ENCODE data around the gene BTBD17.
A peak's percentile ranks its signal among the peaks of the same experiment; 100 is the strongest.

Gene BTBD17

DNA sequence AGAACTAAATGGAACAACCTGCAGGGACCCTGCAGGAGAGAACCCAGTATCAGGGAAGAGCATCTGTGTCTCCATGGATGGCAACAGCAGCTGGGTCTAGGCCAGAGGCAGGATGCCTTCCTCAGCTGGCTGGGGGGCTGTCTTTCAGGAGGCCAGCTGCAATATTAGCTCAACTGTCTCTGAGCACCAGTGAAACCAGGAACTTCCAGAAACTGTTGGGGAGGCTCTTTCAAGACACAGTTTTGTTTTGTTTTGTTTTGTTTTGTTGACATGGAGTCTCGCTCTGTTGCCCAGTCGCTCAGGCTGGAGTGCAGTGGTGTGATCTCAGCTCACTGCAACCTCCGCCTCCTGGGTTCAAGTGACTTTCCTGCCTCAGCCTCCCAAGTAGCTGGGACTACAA, 13.2 kb upstream of the BTBD17 start:
- no peak for ATAC-seq
- Mint-ChIP-seq H3K27me3 (no peaks in the 10 kb centered on the region), H3K9me3 (no peaks in the 10 kb centered on the region), H3K4me1 (no peaks in the 10 kb centered on the region), H3K36me3 (ENCODE audit: low read depth) (no peaks in the 10 kb centered on the region), H3K4me3 (no peak overlapping the region), H3K27ac (no peak overlapping the region)
- DNase-seq: no peak

DNA sequence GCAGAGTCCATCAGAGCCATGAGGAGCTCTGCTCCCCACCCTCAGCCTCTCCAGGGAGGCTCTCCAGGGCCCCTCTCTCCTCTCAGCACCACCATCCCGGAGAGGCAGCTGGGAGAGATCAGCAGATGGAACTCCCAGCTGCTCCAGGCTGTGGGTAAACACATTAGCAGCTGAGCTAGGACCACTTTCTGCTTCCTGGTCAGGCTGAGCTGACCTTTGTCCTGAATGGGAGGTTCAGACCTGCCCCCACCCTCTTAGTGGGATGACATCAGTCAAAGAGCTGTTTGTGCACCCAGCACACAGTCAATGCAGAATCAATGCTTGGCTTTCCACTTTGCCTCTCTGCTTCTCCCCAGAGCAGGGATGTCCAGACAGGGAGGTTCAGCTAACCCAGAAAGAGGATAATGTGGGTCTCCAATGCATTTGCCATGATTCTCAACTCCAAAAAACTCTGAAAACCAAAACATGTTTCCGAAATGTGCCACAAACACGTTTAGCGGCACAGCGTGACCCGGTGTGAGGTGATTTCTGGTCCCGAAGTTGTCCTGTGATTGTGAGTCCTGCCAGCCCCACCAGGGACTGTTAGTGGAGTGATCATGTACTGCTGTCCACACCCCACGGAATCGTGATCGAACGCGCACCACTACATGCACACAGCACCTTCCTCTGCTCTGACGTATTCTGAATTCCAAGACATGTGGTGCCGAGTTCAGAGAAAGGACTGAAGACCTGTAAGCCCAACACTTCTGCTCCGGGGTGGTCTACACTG, 12.4 kb upstream of the BTBD17 start:
- Mint-ChIP-seq H3K9me3 (no peaks in the 10 kb centered on the region), H3K27ac (no peak overlapping the region), H3K27me3 (peaks cover 5% of the 10 kb centered on the region), H3K36me3 (ENCODE audit: low read depth) (no peaks in the 10 kb centered on the region), H3K4me1 (peaks cover 5% of the 10 kb centered on the region), H3K4me3 (no peak overlapping the region)
- DNase-seq (no peak), ATAC-seq (no peak)

DNA sequence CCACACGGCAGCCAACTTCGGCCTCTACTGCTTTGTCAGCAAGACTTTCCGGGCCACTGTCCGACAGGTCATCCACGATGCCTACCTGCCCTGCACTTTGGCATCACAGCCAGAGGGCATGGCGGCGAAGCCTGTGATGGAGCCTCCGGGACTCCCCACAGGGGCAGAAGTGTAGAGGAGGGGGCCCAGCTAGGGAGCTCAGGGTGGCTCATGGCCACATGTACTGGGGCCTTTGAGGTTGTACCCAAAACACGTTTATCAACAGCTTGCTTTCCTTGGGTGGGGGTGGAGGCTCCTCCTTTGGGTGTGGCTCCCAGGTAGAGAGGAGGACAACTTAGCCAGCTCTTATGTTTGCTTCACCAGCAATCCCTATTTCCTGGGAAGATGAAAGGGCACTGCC, 10.8 kb upstream of the BTBD17 start:
- Mint-ChIP-seq H3K27ac (no peak overlapping the region), H3K4me1 (peaks cover 11% of the 10 kb centered on the region), H3K27me3 (peaks cover 7% of the 10 kb centered on the region), H3K9me3 (no peaks in the 10 kb centered on the region), H3K36me3 (ENCODE audit: low read depth) (no peaks in the 10 kb centered on the region), H3K4me3 (no peak overlapping the region)
- ATAC-seq (no peak), DNase-seq (no peak)

DNA sequence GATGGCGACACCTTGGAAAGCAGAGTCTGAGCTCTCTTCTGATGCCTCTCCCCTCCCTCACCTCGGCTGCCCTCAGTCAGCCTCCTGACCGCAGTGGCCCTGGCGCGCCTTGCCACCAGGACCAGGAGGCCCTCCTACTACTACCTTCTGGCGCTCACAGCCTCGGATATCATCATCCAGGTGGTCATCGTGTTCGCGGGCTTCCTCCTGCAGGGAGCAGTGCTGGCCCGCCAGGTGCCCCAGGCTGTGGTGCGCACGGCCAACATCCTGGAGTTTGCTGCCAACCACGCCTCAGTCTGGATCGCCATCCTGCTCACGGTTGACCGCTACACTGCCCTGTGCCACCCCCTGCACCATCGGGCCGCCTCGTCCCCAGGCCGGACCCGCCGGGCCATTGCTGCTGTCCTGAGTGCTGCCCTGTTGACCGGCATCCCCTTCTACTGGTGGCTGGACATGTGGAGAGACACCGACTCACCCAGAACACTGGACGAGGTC, 10.0 kb upstream of the BTBD17 start:
- ATAC-seq (no peak), DNase-seq (no peak)
- no peak overlapping the region for H3K4me3 Mint-ChIP-seq
- no peaks in the 10 kb centered on the region for H3K9me3 Mint-ChIP-seq
- H3K27me3 Mint-ChIP-seq: peaks cover 7% of the 10 kb centered on the region
- no peaks in the 10 kb centered on the region for H3K36me3 Mint-ChIP-seq (ENCODE audit: low read depth)
- H3K4me1 Mint-ChIP-seq: peaks cover 11% of the 10 kb centered on the region
- no peak overlapping the region for H3K27ac Mint-ChIP-seq

DNA sequence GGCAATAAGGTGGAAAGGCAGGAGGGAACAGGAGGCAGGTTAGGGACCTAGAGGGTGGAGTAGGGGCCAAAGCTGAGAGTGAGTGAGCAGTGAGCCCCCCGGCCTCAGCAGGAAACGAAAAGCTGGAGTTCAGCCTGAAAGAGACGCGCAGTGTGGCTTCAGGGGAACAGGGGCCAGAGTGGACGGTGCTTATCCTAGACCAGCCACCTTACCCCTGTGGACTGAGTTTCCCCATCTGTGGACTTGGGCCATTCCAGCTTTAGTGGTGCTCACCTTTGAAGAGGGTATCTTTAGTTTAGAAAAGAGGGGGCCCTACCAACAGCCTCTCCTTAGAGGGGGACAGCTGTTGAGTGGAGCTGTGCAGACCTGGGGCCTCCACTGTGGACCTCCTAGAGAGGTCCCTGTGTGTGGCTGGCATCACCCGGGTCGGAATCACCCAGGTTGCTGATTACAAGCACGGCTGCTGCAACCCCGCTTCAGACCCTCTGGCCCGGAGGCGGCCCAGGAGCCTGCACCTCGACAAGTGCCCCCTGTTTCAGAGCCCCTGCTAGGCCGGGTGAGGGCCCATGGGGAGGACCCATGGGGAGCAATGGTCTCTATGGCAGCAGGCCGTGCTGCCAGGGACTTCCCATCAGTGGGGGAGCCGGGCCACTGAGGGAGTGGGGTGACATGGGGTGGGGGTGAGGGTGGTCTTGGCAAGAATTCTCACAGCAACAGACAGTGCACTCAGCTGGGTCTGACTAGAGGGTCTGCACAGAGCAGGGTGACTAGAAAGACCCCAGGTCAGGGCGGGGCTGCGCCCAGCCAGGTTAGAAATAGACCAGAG, 8.2 kb upstream of the BTBD17 start:
- Mint-ChIP-seq H3K27me3 (peaks cover 7% of the 10 kb centered on the region), H3K4me3 (no peak overlapping the region), H3K9me3 (no peaks in the 10 kb centered on the region), H3K27ac (no peak overlapping the region), H3K36me3 (ENCODE audit: low read depth) (no peaks in the 10 kb centered on the region), H3K4me1 (peaks cover 11% of the 10 kb centered on the region)
- DNase-seq (no peak), ATAC-seq (no peak)

DNA sequence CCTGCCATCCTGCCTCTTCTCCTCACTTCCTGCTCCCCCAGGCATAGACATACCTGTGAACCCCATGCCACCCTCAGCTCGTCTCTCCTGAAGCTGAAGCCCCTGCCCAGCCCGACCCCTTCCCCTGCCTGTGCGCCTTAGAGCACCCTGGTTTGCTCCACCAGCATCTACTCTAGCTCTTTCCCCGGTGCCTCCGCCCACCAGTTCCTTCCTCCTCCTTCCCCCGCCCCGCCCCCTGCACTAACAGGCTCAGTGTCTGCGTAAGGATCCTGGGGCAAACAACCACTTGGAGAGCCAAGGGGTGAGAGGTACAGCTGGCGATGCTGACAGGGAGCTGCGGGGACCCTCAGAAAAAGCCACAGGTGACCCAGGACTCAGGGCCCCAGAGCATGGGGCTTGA, 7.6 kb upstream of the BTBD17 start:
- DNase-seq (peak; percentile 70), ATAC-seq (peak; percentile 60)
- Mint-ChIP-seq H3K4me3 (no peak overlapping the region), H3K36me3 (ENCODE audit: low read depth) (no peaks in the 10 kb centered on the region), H3K9me3 (no peaks in the 10 kb centered on the region), H3K27ac (no peak overlapping the region), H3K27me3 (peaks cover 8% of the 10 kb centered on the region), H3K4me1 (peaks cover 11% of the 10 kb centered on the region)

DNA sequence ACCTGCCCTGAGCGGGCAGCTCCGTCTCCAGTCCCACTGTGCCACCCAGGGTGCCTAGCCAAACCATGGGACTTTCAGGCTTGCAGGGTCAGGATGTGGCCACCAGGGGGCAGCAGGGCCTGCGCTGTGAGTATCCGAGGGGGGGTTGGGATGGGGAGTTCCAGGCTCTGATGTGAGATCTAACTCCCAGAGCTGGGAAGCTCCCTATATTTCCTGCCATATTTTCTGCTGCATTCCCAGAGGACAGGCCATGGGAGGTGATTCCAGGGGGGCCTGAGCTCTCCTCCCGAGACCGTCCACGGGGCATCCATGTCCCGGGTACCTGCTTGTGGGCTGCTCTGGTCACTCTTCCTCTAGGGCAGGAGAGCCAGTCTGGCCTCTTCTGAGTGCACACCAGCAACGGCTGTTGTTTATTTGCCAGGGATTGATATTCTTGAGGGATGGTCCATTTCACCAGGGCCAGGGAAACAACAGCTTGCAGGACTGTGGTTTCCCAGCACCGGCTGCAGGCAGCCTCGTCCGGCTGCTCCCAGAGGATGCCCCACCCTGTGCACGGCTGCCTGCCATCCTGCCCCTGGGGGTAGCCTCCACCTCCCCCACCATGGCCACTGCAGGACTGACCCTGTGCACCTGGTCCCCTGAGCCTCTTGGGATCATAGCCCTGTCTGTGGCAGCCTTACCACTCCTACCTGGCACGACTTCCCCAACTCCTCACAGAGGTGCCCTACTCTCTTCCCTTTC, 6.8 kb upstream of the BTBD17 start:
- H3K4me3 Mint-ChIP-seq: no peak overlapping the region
- no peaks in the 10 kb centered on the region for H3K36me3 Mint-ChIP-seq (ENCODE audit: low read depth)
- no peak overlapping the region for H3K27ac Mint-ChIP-seq
- ATAC-seq (peak; percentile 56), DNase-seq (peak; percentile 79)
- H3K27me3 Mint-ChIP-seq: peaks cover 8% of the 10 kb centered on the region
- no peaks in the 10 kb centered on the region for H3K9me3 Mint-ChIP-seq
- H3K4me1 Mint-ChIP-seq: peaks cover 11% of the 10 kb centered on the region

DNA sequence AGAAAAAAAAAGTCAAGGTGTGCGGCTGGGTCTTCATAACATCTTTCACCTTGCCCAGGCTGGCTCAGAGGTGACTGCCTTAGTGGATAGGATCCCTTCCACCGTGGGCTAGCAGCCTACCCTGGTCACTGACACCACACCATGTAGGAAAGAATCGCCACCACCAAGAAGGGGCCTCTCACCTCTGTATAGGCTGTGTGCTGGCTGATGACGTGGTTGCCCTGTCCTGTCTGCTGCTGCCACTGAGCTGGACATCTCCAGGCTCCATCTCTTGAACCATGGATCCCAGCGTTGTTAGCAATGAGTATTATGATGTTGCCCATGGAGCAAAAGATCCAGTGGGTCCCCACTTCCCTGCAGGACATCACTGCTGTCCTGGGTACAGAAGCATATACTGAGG, 5.5 kb upstream of the BTBD17 start, which contains the start of gene GPR142:
Gene GPR142, plus strand, starts transcription at position 301 of the 400 bp plus-strand sequence. CDS start 2,035 bp downstream, outside the sequence.
- ATAC-seq (no peak), DNase-seq (no peak)
- Mint-ChIP-seq H3K4me1 (peaks cover 11% of the 10 kb centered on the region), H3K27ac (no peak within 1 kb of the TSS), H3K4me3 (no peak within 1 kb of the TSS), H3K36me3 (ENCODE audit: low read depth) (no peaks in the 10 kb centered on the region), H3K27me3 (peaks cover 8% of the 10 kb centered on the region), H3K9me3 (no peaks in the 10 kb centered on the region)

DNA sequence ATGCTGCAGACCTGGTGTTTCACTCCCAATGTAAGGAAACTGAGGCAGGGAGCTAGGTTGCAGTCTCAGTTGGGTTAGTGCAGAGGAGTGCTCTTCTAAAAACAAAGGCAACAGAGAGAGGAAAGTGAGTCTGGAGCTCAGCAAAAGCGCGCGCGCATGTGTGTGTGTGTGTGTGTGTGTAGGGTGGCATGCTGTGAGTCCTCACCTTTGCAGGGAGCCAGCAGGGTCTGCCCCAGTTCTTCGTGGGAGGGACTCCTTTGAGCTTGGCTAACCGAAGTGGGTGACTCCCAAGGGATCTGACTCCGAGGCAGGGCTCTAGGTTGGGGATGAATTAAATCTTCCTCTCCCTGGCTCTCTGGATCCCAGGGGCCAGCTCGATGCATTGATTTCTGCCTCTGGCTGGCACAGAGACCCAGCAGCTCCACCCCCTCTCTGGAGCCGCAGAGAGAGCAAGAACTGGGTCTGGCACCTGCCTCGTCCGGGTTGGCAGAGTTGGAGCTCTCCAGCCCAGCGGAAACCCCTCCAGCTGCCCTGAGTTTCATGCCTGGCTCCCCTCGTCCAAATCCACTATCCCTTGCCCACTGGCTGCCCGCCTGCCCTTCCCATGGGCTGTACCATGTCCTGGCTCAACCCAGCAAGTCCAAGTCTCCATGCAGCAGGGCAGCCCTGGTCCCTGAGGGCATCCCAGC, 1.3 kb upstream of the BTBD17 start:
- ATAC-seq: no peak
- Mint-ChIP-seq H3K4me1 (no peaks in the 10 kb centered on the region), H3K4me3 (no peak overlapping the region), H3K9me3 (no peaks in the 10 kb centered on the region), H3K36me3 (ENCODE audit: low read depth) (no peaks in the 10 kb centered on the region), H3K27me3 (peaks cover 17% of the 10 kb centered on the region), H3K27ac (no peak overlapping the region)
- DNase-seq: no peak

DNA sequence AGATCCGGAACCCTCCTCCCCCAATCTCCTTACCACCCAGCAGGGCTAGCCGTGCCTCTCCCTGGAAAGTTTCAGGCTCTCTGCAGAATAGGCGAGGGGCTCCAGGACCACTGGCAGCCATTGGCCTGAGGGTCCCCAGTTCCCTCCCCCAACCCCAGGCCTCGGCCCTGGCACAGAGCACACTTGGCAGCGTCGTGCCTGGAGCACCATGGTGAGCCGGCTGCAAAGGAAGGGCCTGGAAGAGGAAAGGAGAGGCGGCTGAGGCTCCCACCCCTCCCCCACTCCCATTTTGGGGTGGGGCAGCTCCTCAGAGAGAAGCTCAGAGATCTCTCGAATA, 369 bp upstream of the BTBD17 start:
- Mint-ChIP-seq H3K27ac (no peak overlapping the region), H3K36me3 (ENCODE audit: low read depth) (no peaks in the 10 kb centered on the region), H3K4me1 (peaks cover 2% of the 10 kb centered on the region), H3K27me3 (peaks cover 22% of the 10 kb centered on the region), H3K9me3 (no peaks in the 10 kb centered on the region), H3K4me3 (no peak overlapping the region)
- no peak for ATAC-seq
- no peak for DNase-seq

DNA sequence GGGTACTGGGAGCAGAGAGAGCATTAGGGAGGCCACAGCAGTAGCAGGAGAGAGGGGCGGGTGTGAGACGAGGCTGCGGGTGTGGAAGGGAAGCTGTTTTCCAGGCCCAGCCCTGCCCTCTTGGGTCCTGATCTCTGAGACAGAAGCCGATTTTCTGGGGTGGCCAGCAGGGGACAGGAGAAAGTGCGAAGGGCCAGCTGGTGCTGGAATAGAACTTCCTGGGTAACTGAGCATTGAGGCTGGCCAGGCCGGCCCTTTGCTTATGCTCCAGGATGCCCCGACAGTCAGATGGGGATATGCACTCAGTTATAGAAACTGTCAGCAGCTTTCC, 804 bp downstream of the BTBD17 start:
- Mint-ChIP-seq H3K9me3 (no peaks in the 10 kb centered on the region), H3K36me3 (ENCODE audit: low read depth) (no peaks in the 10 kb centered on the region), H3K4me1 (peaks cover 2% of the 10 kb centered on the region), H3K27me3 (peaks cover 27% of the 10 kb centered on the region), H3K27ac (no peak overlapping the region), H3K4me3 (no peak overlapping the region)
- no peak for DNase-seq
- no peak for ATAC-seq

DNA sequence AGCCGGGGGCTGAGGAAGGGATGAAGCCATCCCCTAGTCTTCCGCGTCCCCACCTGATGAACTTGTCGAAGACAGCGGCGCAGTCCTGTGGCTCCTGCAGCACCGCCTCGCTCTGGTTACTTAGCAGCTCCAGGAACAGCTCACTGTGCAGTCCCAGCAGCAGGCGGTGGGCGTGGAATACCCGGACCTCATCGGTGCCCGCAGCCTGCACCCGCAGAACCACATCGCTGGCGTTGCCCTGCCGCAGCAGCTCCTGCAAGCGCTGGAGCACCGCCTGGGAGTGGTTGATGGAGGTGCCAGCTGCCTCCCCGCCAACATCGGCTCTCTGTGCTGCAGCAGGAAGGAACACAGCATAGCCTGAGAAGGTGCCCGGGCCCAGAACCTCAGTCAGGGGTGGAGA, 1.8 kb downstream of the BTBD17 start:
- Mint-ChIP-seq H3K4me1 (peaks cover 2% of the 10 kb centered on the region), H3K27ac (no peak overlapping the region), H3K36me3 (ENCODE audit: low read depth) (no peaks in the 10 kb centered on the region), H3K27me3 (peaks cover 37% of the 10 kb centered on the region), H3K4me3 (no peak overlapping the region), H3K9me3 (no peaks in the 10 kb centered on the region)
- no peak for DNase-seq
- ATAC-seq: no peak

DNA sequence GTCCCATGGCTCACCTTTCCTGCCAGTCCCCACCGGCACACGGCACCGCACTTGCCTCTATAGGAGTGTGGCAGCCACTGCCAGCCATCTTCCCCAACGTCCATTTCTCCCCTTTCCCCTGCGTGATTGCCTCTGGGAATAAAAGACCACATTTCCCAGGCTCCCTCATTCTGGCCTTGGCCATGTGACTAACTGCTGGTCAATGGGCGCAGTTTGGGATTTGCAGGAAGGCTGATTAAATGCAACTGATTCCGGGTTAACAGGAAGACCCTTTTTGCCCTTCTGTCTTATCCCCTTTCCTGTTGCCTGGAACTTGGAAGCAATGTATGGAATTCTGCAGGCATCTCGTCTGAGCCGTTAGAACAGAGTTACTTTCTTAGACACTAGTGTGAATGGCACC, 3.0 kb downstream of the BTBD17 start:
- no peak overlapping the region for H3K4me3 Mint-ChIP-seq

DNA sequence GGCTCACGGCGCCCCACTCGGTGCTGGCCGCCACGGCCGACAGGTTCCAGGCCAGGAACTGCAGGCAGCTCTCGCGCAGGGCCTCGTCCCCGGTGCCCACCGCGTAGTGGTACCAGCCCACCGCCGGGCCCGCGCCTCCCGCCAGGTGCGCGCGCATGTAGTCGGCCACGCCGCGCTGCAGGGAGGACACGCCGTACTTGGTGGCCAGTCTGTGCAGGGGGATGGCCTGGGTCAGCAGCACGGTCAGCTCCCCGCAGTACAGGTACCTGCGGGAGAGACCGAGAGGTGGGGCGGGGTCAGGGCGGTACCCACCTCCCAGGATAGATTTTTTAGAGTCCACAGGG, 4.2 kb downstream of the BTBD17 start:
- no peak for ATAC-seq
- no peak for DNase-seq
- H3K27me3 Mint-ChIP-seq: peaks cover 58% of the 10 kb centered on the region
- H3K4me1 Mint-ChIP-seq: peaks cover 3% of the 10 kb centered on the region
- no peak overlapping the region for H3K27ac Mint-ChIP-seq
- H3K4me3 Mint-ChIP-seq: no peak overlapping the region
- no peaks in the 10 kb centered on the region for H3K36me3 Mint-ChIP-seq (ENCODE audit: low read depth)
- H3K9me3 Mint-ChIP-seq: no peaks in the 10 kb centered on the region

More for the DNA sequence above, 3.0 kb downstream of the BTBD17 start:
- ATAC-seq (no peak), DNase-seq (no peak)
- H3K27ac Mint-ChIP-seq: no peak overlapping the region
- H3K4me1 Mint-ChIP-seq: peaks cover 3% of the 10 kb centered on the region
- H3K36me3 Mint-ChIP-seq (ENCODE audit: low read depth): no peaks in the 10 kb centered on the region
- H3K9me3 Mint-ChIP-seq: no peaks in the 10 kb centered on the region
- peaks cover 46% of the 10 kb centered on the region for H3K27me3 Mint-ChIP-seq
